Prostate gland (tissue), 2 donors: Measurements from ENCODE around the gene SLAMF7.

Experiments
- CTCF ChIP-seq, 4 experiments: fragments of 200-600 bp in 2 of 4; fragments of 450-650 bp in 2 of 4; sonication (generic) in 2 of 4; IDR thresholded peaks; 1 replicate in 3 of 4; 2 replicates in 1 of 4; pipeline ENCODE4 v1.5.1; 2016 to 2019; ENCODE audit warnings: antibody characterized with exemption in 4 of 4, mild to moderate bottlenecking in 2 of 4, moderate library complexity in 2 of 4
- POLR2A ChIP-seq: fragments of 450-650 bp; IDR thresholded peaks from one replicate; pipeline ENCODE4 v1.6.1; 2016; ENCODE audit warnings: antibody characterized with exemption, mild to moderate bottlenecking

- TF ChIP-seq CTCF (IDR thresholded peaks at IDR 0.05) (no peak), POLR2A (no peak)
Measured at GRCh38 chr1:160800645-160801408, 61.8 kb downstream of the SLAMF7 start.
